Measurements from ENCODE around the gene ZNF541.

- TF ChIP-seq MLLT1 (IDR thresholded peaks at IDR 0.05) (no peak), GATAD2B (conservative IDR thresholded peaks at IDR 0.05; ENCODE audit: low read depth) (no peak), RCOR1 (conservative IDR thresholded peaks at IDR 0.05; ENCODE audit: low read depth, low read length) (no peak), ETV6 (conservative IDR thresholded peaks at IDR 0.05 in 1 of 2, IDR thresholded peaks at IDR 0.05 in 1 of 2; ENCODE audit: borderline replicate concordance in 1 of 2, low read depth in 1 of 2) (no peak), POLR2A (IDR thresholded peaks at IDR 0.05; ENCODE audit: low read depth, low read length) (no peak), EZH2 (IDR thresholded peaks at IDR 0.05; ENCODE audit: borderline replicate concordance, control insufficient read depth, low read depth, low read length) (no peak), TBL1XR1 (IDR thresholded peaks at IDR 0.05; ENCODE audit: low read depth, low read length) (no peak), TARDBP (IDR thresholded peaks at IDR 0.05; ENCODE audit: borderline replicate concordance) (no peak), POLR2AphosphoS5 (IDR thresholded peaks at IDR 0.05; ENCODE audit: low read length) (no peak), ZBTB11 (CRISPR knock-in tag; IDR thresholded peaks at IDR 0.05) (no peak), SP1 (IDR thresholded peaks at IDR 0.05; ENCODE audit: low read depth, low read length) (no peak), RAD51 (IDR thresholded peaks at IDR 0.05) (no peak), NFIC (IDR thresholded peaks at IDR 0.05; ENCODE audit: low read depth, low read length) (no peak)
These were observed 33.1 kb downstream of the ZNF541 start for GRCh38 chr19:47539747-47540311.
